GM12865 (cell line): ENCODE measurements around the gene FOXK1.

Experiments used
- DNase-seq: peaks from one replicate; pipeline ENCODE4 v3.0.0; 2010; ENCODE audit warnings: low read depth
- H3K4me3 ChIP-seq: 2 replicates; pipeline ENCODE4 v1.5.1; 2011; ENCODE audit warnings: mild to moderate bottlenecking, low read depth, low read length, control low read depth
- TF ChIP-seq, protein P1 (sequence below): IDR thresholded peaks from 2 replicates; pipeline ENCODE4 v1.5.1; 2011; ENCODE audit warnings: low read length, control low read depth, low read depth, inconsistent platforms; ENCODE audit not compliant: insufficient read depth; ENCODE audit errors: missing control alignments

The FOXK1 gene

DNA sequence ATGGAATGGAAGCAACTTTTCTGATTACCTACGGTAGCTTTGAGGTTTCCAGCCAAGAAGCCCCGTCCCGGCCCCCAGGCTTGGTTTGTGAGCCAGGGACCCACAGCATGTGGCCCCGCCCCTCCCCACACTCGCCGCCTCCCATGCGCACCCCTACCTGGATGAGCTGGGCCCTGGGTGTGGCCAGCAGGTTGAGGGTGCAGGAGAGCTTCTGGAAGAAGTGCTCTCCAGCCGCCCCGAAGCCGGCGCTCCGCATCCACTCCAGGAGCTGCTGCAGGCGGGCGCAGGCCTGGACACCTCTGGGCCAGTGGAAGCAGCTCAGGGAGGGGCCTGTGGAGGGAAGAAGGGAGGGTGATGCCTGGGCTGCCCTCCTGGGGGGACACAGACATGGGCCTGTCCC lies 133.0 kb downstream of the FOXK1 start:
- TF ChIP-seq, protein P1, sequence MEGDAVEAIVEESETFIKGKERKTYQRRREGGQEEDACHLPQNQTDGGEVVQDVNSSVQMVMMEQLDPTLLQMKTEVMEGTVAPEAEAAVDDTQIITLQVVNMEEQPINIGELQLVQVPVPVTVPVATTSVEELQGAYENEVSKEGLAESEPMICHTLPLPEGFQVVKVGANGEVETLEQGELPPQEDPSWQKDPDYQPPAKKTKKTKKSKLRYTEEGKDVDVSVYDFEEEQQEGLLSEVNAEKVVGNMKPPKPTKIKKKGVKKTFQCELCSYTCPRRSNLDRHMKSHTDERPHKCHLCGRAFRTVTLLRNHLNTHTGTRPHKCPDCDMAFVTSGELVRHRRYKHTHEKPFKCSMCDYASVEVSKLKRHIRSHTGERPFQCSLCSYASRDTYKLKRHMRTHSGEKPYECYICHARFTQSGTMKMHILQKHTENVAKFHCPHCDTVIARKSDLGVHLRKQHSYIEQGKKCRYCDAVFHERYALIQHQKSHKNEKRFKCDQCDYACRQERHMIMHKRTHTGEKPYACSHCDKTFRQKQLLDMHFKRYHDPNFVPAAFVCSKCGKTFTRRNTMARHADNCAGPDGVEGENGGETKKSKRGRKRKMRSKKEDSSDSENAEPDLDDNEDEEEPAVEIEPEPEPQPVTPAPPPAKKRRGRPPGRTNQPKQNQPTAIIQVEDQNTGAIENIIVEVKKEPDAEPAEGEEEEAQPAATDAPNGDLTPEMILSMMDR: no peak
- H3K4me3 ChIP-seq: no peak overlapping the region
- no peak for DNase-seq

DNA sequence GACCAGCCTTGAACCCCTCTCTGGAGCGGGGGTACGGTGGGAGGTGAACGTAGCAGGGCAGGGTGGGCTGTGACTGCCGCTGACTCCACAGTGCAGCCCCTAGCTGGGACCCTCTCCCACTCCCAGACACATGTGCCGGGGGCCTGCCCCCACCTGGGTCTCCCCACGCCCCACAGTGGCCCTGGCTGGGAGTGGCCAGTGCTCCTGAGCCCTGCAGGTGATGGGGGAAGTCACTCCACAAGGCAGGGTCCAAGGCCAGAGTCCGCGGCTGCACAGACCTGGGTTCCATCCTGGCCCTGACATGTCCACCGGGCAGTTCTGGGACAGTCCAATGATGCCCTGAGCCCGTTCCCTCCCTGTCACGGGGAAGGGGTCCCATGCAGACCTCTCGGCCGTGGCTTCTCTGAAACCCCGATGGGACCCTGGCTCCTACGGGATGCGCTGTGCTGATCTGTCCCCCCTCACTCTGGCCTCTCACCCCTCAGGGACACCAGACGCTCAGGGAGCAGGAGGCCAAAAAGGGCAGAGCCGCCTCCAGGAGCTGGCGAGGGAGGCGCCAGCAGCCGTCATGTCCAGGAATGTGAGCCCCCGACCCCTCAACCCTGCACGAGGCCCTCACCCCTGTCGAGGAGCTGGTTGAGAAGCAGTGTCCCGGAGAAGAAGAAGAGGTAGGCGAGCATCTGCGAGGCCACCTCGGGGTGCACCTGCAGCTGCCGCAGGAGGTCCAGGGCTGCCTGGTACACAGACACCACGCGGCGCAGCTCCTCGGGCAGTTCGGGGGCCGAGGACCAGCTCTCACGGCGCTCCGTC lies 133.7 kb downstream of the FOXK1 start:
- no peak for DNase-seq
- TF ChIP-seq, protein P1: no peak
- H3K4me3 ChIP-seq: no peak overlapping the region

DNA sequence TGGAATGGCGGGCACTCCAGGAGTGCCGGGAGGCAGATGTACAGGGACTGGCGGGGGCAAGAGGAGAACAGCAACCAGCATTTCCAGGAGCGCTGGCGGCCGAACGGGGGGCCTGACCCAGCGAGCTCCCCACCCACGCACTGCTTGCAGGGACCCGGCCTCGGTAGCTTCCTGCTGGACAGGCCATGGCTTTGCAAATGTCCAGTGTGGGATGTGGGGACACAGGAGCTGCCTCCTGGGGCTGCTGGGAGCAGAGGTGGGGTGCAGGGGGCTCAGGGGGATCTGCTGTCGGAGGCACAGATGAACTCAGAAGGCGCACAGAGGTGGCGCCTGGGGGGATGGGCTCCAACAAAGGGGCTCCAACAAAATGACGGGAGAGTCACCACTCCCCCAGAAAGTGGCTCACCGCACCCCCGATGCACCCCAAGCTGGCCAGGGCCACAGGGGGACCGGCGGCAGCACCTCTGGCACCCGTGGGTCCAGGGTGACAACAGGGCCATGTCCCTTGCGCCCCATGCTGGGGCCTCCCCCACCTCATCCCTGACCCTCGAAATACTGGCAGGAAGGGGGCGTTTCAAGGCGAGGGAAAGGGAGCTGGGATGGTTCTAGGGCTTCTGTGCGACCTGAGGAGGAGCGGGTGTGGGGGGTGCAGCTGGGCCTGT lies 134.5 kb downstream of the FOXK1 start:
- no peak for DNase-seq
- no peak overlapping the region for H3K4me3 ChIP-seq
- TF ChIP-seq, protein P1: no peak

DNA sequence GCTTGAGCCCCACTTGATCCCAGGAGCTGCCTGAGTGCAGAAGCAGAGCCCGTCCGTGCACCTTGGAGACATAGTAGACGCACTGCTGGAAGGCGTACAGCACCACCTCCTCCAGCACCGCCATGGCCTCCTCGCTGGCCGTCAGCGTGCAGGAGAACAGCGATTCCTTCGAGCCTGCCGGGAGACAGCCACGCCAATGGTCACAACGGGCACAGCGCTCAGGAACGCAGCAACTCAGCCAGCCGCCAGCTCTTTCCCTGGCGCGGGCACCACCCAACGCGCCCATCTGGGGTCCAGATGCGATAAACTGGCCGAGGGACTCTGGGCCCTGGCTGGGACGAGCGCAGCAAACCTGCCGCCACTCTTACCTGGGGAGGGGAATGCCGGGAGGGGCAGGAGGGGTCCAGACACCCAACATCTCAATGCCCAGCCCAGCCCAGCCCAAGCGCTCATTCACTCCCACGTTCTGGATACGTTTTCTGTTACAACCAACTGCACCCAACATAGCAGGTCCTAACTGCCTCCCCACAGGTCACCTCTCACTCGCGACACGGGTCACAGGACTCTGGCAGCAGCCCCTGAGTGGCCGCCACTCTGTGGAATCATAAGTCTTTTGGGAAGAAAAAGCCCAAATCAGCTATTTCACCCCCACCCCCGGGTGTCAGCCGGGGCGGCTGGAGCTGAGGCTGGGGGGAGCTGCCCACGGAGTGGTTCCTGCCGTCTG lies 135.2 kb downstream of the FOXK1 start:
- no peak overlapping the region for H3K4me3 ChIP-seq
- TF ChIP-seq, protein P1: no peak
- DNase-seq: no peak

DNA sequence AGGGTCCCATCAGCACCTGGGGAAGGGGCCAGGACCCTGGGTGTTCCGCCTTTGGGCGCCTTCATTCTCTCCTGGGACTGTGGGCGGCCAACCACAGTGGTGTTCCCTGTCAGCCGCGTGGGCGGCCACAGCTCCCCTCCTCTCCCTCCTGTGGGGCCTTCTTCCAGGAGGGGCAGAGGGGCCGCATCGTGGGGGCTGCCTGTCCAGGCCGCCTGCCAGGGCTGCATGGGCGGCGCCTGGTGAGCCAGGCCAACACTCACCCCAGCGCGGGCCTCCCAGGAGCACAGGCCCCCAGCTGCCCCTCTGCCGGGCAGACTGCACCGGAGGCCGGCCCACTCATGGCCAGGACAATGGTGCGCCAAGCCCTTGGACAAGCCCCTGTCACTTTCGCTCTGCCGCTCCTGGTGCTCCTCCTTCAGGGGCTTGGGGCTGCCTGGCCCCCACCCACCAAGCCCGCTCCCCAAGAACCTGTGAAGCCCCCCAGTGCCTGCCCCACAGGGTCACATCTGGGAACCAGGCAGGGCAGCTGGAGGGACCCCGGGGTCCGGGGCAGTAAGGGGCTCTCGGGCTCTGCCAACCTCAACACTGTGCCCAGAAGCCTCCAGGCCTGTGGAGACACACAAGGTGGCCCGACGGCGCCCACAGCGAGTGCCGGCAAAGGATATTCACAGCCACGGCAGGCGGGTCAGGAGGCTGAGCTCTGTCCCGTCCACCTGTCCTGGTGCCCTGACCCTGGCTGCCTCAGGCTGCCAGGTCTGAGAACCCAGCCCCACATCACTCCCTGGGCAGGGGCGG lies 136.1 kb downstream of the FOXK1 start:
- TF ChIP-seq, protein P1: no peak
- H3K4me3 ChIP-seq: no peak overlapping the region

More for the DNA sequence above, 136.1 kb downstream of the FOXK1 start:
- no peak for DNase-seq
